ENCODE data around the gene PTPRF.

The PTPRF gene

GRCh38 chr1:43608827-43609226 is 78.1 kb downstream of the PTPRF start:
- DNase-seq (ENCODE audit: low spot score): no peak

GRCh38 chr1:43610339-43610738 is 79.7 kb downstream of the PTPRF start:
- no peak for DNase-seq (ENCODE audit: low spot score)

- DNase-seq (ENCODE audit: low spot score): no peak
These were observed 81.3 kb downstream of the PTPRF start for GRCh38 chr1:43611950-43612349.

GRCh38 chr1:43612406-43612805 is 81.7 kb downstream of the PTPRF start:
- DNase-seq (ENCODE audit: low spot score): no peak

- no peak for DNase-seq (ENCODE audit: low spot score)
These were observed 82.6 kb downstream of the PTPRF start for GRCh38 chr1:43613075-43613942.

GRCh38 chr1:43614211-43614610 is 83.5 kb downstream of the PTPRF start:
- DNase-seq (ENCODE audit: low spot score): no peak

- no peak for DNase-seq (ENCODE audit: low spot score)
These were observed 84.2 kb downstream of the PTPRF start for GRCh38 chr1:43614891-43615290.

GRCh38 chr1:43616383-43616782 is 85.7 kb downstream of the PTPRF start:
- DNase-seq (ENCODE audit: low spot score): no peak

- DNase-seq (ENCODE audit: low spot score): no peak
These were observed 86.3 kb downstream of the PTPRF start for GRCh38 chr1:43617011-43617410.

- DNase-seq (ENCODE audit: low spot score): no peak
These were observed 87.0 kb downstream of the PTPRF start for GRCh38 chr1:43617668-43618067.

GRCh38 chr1:43618521-43619313 is 88.0 kb downstream of the PTPRF start:
- DNase-seq (ENCODE audit: low spot score): no peak

GRCh38 chr1:43619314-43619790 is 88.7 kb downstream of the PTPRF start:
- no peak for DNase-seq (ENCODE audit: low spot score)

GRCh38 chr1:43619996-43620920 is 89.6 kb downstream of the PTPRF start:
- no peak for DNase-seq (ENCODE audit: low spot score)

GRCh38 chr1:43620956-43621355 is 90.3 kb downstream of the PTPRF start:
- no peak for DNase-seq (ENCODE audit: low spot score)

- DNase-seq (ENCODE audit: low spot score): no peak
These were observed 90.7 kb downstream of the PTPRF start for GRCh38 chr1:43621386-43621785.

- DNase-seq (ENCODE audit: low spot score): no peak
These were observed 91.2 kb downstream of the PTPRF start for GRCh38 chr1:43621861-43622260.

GRCh38 chr1:43622471-43622870 is 91.8 kb downstream of the PTPRF start:
- no peak for DNase-seq (ENCODE audit: low spot score)

GRCh38 chr1:43622901-43623780 is 92.5 kb downstream of the PTPRF start:
- no peak for DNase-seq (ENCODE audit: low spot score)

- no peak for DNase-seq (ENCODE audit: low spot score)
These were observed 94.5 kb downstream of the PTPRF start for GRCh38 chr1:43625063-43625780.

- no peak for DNase-seq (ENCODE audit: low spot score)
These were observed 101.5 kb downstream of the PTPRF start for GRCh38 chr1:43632135-43632670.
